SIG-M5 treated with dmso at 0.1 percent for 504 hours (cell line): ENCODE results near the gene MMP21.

ENCODE experiments used
- DNase-seq: peaks from one replicate; lab custom pipeline; 2025; ENCODE audit not compliant: unreplicated experiment; lab: John Stamatoyannopoulos, UW

Gene MMP21

GRCh38 chr10:125792342-125793300 is 17.0 kb upstream of the MMP21 start:
- DNase-seq: no peak

DNA sequence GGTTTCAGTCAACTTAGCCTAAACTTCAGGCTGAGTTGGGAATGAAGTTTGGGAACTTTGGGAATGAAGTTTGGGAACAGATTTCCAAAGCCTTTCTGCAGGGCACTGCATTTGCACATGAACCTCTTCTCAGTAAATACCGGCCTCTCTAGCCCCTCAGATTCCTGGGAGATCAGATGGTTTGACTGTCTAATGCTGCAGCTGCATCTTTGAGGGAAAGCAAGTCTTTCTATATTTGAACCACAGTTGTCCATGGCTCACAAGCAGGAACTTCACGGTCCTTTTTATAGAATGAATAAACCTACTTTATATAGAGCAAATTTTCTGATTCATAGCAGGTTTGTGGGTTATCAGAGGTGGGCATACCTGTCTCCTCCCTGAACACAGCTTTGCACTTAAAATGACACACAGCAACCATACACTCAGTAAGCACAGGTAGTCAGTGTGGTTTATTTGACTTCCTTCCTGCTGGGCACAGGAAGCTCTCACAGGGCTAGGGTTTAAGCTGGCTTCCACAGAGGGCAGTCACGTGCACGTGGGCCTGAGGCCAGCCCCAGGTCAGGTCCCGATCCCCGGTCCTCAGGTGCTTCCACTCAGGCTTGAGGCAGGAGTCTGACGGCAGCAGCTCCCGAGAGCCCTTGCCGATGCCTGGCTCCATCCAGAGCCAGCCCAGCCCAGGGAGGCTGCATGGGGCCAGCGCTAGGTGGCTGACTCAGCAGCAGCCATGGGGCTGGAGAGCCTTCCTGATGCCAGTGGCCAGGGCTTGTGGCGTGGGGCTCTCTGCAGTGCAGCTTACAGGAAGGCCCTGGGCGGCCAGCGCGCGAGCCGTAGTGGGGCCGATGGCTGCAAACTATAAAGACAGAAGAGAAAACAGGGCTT is 12.8 kb upstream of the MMP21 start:
- no peak for DNase-seq

DNA sequence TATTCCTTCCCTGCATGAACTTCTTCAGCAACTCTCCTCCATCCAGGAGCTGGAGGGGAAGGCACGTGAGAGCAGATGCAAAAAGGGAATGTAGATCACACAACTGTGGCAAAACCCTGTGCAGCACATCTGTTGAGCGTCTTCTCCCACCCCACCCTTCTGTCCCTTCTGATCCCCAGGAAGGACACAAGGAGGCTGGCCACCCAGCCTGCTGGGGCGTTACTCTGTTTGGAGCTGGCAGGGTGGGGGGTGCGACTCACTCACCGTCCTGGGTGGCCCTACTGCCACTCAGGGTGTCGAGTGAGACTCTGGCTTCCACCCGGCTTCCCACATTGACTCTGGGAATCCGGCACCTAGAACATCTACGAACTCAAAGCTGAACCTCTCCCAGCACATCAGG is 10.2 kb upstream of the MMP21 start:
- DNase-seq: no peak

DNA sequence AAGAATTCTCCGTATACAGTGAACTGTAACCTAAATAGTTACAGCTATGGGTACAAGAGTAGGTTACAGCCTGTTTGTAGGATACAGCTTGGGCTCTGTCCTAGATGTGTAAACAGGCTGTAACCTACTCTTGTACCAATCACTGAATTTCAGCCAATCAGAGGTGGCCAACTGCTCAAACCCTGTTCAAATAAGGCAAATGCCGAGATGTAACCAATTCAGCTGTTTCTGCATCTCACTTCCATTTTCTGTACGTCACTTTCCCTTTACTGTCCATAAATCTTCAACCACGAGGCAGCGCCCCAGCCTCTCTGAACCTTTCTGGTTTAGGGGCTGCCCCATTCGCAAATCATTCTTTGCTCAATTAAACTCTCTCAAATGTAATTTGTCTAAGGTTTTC is 8.3 kb upstream of the MMP21 start:
- no peak for DNase-seq

GRCh38 chr10:125783408-125783807 is 7.8 kb upstream of the MMP21 start:
- DNase-seq: no peak

- no peak for DNase-seq
Observed at GRCh38 chr10:125782616-125783015, 7.0 kb upstream of the MMP21 start.

DNA sequence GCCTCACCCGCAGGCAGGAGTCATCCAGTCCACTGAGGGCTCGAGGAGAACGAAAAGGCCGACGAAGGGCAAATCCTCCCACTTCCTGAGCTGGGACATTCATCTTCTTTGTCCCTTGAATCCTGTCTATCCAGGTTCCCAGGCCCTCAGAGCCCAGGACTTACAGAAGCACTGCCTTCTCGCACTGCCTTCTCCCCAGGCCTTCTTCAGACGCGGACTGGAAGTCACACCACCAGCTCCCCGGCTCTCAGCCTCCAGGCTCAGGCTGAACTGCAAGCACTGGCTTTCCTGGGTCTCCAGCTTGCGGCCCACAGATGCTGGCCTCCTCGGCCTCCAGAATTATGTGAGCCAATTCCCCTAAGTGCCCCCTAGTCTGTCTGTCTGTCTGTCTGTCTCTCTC is 6.4 kb upstream of the MMP21 start:
- no peak for DNase-seq

DNA sequence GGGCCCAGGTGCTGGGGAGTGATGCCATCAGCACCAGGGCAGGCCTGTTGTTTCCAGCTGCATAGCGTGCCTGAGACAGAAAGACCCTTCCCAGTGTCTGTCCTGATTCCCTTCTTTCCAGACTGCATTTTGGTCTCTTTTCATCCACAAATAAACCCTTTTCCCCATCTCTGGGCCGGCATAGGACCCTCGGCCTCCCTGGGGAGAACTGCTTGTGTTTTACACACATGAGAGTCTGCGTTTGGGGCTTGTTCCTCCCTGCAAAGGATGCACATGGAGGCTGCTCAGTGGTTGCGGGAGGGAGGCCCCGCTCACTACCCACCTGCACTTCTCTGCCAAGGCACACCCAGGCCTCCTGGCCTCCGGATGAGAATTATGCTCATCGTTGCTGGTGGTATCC is 5.8 kb upstream of the MMP21 start:
- no peak for DNase-seq

DNA sequence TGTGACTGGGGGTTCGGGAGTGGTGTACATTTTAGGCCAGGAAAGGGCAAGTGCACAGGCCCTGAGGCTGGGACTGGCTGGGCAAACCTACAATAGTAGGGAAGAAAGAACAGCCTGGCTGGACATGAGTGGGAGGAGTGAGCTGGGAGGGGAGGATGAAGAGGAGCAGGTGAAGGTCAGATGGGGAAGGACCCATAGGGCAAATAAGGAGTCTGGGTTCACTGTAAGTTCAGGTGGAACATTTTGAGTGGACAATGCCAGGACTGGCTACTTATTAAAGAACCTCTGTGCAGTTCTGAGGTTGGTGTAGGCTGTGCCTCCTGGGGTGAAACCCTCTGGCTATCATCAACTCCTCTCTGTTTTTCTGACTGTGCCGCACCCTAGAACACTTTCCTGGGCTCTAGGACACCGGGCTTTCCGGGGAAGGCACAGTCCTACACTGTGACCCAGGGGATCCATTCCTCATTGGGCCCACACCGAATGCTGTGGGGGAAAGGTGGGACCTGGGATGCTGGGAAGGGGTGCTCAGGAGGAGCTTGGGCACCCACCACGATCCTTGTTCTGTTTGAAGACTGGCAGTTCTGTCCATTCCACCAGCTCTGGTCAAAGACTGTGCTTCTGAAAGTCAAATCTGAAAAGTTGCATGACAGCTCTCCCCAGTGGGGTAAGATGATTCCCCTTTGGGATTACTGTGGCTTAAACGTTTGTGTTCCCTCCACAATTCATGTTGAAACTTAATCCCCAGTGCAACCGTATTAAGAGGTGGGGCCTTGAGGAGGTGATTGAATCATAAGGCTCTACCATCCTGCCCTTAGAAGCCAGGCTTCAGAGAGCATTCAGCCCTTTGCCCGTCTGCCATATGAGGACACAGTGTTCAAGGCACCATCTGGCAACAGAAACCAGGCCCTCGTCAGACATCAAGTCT is 4.0 kb upstream of the MMP21 start:
- DNase-seq: no peak

GRCh38 chr10:125778556-125778955 is 2.9 kb upstream of the MMP21 start:
- no peak for DNase-seq

DNA sequence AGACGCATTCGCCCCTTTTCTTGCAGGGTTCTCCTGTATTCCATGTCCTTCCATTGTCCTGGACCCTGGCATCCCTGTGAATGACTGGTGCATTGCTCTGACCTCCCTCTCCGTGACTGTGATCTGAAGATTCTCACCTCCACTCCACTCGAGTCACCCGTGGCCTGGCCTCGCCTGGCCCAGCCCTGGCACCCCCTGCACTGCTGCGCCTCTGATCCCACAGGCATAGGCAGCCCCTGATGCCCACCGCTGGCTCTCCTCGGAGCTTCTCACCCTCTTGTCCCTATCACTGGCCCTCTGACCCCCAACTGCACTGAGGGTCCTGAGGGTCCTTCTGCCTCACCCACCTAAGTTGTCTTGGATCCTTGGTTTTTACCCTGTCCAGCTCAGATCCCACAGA is 2.2 kb upstream of the MMP21 start:
- no peak for DNase-seq

DNA sequence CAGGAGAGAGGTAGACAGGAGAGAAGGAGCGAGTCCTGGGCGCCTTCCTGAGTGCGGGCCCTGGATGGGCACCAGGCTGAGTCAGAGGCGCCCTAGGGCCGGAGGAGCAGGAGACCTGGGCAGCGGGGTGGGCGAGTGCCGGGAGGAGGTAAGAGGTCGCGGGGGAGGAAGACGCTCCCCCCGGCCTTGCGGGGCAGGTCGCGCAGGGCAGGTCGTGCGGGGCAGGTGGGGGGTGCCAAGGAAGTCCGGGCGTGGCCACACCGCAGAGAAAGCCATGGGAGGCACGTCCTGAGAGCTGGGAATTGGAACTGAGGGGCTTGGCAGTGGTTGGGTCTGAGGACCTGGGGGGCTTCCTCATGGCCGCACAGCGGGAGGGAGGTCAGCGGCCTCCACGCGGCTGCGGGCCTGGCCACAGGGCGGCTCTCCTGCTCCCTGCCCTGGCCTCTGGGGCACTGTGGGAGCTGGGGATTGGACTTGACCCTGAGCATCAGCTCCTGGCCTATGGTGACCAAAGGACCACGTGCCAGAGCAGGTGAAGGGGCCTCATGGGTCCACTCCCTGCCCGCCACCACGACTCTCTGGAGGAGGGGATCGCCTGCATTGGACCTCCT is 935 bp downstream of the MMP21 start:
- DNase-seq: no peak

- no peak for DNase-seq
Observed at GRCh38 chr10:125773687-125774543, 1.7 kb downstream of the MMP21 start.

- DNase-seq: no peak
Observed at GRCh38 chr10:125772864-125773180, 2.8 kb downstream of the MMP21 start.

- DNase-seq: no peak
Observed at GRCh38 chr10:125772112-125772863, 3.3 kb downstream of the MMP21 start.

DNA sequence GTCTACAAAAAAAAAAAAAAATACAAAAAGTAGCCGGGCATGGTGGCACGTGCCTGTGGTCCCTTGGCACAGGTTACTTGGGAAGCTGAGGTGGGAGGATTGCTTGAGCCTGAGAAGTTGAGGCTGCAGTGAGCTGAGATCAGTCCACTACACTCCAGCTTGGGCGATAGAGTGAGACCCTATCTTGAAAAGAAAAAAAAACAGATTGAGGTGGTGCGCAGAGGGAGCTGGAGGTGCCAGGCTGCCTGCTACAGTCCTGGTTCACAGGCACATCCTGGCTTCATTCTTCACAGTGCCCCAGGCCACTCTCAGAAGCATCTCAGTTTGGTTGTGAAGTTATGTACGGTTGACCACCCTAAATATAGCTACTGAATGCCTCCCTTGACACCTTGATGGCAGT is 4.8 kb downstream of the MMP21 start:
- no peak for DNase-seq

- DNase-seq: no peak
Observed at GRCh38 chr10:125769175-125769574, 6.4 kb downstream of the MMP21 start.

DNA sequence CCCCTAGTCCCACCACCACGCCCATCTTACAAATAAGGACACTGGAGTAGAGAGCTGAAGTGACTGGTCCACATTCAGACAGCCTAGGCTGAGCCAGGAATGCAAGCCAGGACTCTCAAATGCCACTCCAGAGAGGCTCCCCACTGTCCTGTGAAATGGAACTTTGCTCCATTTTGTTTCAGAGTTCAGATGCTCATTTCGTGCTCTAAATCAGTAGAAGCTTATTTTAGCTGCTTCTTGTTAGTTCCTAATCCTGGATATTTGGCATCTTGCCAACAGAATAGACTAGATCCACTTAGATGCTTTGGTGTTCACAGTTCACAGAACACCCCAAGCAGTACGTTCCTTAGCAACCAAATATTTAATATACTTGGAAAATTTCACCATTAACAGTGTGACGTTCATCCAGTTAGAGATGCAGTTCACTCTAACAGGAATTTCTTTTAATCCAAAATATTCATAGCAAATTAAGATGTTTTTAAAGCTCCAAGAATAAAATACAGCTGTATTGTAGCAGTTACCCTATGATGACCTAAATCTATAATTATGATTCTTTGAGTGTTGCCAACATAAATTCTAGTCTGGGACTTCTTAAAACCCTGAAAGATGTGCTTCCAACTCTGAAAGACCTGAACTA is 7.3 kb downstream of the MMP21 start:
- no peak for DNase-seq

DNA sequence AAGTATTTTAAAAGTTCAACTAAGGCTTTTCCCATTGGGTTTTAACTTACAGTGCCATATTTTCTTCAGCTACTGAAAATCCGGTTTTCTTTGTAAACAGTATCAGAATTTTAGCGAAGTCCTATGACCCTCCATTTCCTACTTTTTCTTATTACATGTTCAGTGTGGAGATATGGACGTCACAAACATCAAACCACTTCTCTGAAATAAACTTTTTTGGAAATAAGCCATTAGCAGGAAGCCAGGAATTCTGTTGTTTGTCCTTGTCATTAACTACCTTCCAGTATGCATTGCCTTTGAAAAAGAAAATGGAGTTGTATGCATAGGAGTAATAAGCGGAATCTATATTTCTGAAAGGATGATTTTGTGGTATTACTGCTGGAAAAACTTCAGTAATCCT is 9.1 kb downstream of the MMP21 start:
- no peak for DNase-seq
